GM19438 (cell line): ENCODE measurements around the gene CRIP3.
"Not testable (repeated sequence)": the region's sequence is repeated elsewhere in the genome, so short reads cannot be mapped to it uniquely, and the experiment has no call there.

Experiments used
- ATAC-seq: cut with Tn5 transposase; IDR thresholded peaks from one replicate; pipeline ENCODE4 v1.9.1; 2021; ENCODE audit warnings: low read depth; ENCODE audit not compliant: unreplicated experiment

CRIP3 gene, protein sequence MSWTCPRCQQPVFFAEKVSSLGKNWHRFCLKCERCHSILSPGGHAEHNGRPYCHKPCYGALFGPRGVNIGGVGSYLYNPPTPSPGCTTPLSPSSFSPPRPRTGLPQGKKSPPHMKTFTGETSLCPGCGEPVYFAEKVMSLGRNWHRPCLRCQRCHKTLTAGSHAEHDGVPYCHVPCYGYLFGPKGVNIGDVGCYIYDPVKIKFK

DNA sequence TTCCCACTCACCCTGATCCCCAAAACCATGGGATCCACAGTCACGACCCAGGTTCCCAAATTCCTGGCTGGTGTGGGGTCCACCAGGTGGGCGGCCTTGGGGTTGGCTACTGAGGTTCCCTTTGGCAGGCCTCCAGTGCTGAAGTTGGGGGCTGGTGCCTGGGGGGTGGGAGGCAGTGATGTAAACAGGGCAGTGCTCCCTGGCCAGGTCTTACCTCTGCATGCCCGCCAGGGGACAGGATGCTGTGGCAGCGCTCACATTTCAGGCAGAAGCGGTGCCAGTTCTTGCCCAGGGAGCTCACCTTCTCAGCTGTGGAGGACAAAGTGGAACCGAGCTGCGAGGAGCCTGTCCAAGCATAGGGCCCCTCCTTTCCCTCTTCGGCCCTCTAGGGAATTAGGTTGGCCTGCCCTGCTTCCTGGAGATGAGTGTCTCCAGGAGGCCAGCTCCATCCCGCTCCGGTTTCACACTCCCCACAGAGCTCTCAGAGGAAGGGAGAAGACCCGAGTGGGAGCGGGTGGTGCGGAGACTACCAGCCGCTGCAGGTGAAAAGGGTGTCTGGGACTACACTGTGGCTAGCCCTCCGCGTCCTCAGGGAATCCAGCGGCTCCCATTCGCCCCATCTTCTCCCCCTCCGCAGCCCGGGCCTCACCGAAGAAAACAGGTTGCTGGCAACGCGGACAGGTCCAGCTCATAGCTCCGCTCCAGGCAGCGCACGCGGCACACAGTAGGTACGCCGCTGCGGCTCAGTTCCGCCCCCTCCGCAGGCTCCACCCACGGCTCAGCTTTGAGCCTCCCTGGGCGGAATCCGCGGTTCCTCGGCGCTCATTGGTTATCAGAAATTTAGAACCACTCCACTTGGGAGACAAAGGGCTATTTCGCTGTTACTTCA lies at the start of gene CRIP3:
Gene CRIP3, minus strand, starts transcription at position 726 of the 889 bp plus-strand sequence. Its CDS starts 34 bp downstream, at position 692.
- peak; percentile 61 for ATAC-seq

DNA sequence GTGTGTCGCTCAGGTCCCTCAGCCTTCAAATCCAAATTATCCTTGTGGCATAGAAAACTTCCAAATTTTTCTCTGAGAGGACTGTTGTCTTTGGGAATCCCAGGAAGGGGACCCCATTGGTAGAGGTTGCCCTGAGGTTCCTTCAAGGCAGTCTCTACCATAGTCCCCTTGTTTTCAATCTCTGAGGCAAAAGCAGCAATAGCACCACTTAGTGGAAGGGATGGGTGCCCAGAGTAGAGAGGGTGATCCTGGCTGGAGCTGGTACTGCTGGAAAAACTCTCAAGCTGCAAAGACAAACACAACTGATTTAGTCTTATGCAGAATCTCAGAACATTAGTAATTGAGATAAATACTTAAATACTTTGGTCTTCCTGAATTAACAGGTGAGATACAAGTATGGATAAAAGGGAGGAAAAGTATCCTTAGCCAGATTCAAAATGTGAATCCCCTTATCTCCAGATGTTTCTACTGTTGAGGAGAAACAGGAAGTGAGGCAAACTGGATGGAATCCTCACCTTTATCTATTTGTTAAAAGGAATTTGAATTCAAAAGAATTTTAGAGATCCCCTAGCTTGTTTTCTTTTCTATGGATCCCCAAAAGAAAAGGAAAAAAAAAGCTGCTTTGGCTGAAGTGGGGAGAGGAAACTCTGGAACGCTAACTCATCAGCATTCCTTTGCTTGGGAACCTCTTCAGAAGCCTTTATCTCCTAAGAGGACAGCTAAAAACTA lies 47.4 kb upstream of the CRIP3 start:
- ATAC-seq: no peak

DNA sequence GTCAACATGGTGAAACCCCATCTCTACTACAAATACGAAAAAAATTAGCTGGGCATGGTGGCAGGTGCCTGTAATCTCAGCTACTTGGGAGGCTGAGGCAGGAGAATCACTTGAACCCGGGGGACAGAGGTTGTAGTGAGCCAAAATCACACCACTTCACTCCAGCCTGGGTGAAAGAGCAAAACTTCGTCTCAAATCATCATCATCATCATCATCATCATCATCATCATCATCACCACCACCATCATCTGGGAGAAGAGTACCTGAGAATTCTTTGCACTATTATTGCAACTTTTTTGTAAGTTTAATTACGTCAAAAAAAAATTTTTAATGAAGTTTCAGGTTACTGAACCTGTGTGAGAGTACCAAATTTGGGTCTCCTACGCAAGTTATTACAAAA lies 43.3 kb upstream of the CRIP3 start:
- ATAC-seq: not testable (repeated sequence)

DNA sequence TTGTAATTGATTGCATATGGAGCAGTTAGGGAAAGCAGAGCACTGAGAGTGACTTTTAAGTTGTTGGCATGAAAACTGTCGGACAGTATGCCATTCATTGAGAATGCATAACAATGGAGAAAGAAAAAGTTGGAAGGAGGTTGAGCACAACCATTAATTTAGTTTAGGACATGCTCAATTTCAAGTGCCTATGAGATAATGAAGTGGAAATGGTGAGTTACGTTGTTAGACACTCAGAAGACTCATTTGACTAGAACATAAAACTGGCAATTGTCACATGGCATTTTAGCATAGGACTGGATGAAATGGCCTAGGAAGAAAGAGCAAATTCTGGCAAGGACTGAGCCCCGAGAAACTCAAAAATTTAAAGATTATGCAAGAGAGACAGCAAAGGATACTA lies 38.8 kb upstream of the CRIP3 start:
- no peak for ATAC-seq

DNA sequence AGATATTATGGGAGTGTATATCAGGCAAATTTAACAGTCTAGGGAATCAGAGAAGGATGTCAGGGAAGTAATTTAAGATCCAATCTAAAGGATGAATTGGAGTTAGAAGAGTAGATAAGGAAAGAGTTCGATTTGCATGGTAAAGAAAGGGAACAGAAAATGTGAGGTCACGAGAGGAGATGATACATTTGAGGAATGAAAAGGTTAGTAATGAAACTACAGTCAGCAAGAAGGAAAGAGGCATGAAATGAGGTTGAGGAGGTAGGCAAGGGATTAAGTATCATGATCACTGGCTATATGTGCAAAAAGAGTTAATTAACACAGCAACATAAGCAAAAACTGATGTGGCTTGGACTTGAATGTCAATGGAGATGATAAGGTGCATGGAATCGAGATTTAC lies 38.4 kb upstream of the CRIP3 start:
- ATAC-seq: no peak

DNA sequence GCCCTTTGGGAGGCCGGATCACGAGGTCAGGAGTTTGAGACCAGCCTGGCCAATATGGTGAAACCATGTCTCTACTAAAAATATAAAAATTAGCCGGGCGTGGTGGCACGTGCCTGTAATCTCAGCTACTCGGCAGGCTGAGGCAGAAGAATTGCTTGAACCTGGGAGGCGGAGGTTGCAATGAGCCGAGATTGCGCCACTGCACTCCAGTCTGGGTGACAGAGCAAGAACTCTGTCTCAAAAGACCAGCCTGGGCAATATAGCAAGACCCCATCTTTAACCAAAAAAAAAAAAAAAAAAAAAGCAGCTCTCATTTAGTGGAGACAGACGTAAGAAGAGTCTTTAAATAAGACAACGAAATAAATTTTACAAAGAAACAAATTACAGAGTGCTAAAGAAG lies 37.6 kb upstream of the CRIP3 start:
- ATAC-seq: not testable (repeated sequence)

DNA sequence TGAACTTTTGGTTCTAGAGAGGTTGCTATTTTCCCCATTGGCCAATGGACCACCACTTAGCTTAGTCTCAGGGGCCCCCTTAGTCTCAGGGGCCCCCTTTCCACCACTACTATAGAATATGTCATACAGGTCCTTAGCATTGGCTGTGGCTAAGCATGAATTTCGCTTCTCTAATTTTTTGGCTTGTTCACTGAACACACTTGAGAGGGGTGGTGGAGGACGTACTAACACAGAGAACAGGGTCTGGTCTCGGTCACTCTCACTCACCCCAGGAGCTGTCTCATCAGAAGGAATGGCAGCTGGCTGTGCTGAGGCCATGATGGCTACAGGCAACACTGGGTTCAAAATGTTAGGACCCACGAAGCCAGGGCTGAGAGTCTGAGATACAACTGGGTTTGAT lies 30.5 kb upstream of the CRIP3 start:
- peak; percentile 78 for ATAC-seq

DNA sequence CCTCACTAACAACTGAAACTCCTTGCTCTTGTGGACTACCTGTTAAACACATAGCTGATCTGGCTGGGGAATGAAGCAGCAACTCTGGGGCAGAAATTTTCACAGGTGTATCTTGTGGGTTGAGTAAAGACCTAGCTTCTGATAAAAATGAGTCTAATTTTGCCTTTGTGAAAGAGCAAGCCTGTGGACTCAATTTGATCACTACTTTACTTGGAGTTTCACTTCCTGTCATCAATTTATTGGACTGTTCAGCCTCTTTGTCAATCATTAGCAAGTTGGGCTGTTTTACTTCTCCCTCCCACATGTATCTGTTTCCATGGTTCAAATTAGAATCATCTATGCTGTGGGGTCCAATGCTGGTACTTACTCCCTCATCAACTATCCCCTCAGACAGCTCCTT lies 29.6 kb upstream of the CRIP3 start:
- ATAC-seq: peak; percentile 49

DNA sequence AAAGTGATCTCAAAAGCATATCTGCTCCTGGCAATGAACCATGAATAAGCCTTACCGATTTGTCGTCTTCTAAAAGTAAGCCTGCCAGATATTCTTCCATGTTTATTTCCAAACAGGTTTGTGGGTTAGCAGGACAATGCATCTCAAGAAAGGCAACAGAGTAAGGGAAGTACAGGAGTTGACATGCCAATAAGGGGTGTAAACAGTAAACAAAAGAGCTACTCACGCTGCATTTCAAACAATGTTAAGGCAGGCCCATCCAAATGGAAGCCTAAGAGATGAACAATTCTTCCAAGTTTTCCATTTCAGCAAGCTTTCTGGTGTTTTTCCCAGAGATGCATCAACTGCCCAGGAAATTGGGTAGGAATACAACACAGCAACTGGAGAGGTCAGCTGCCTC lies 27.8 kb upstream of the CRIP3 start:
- ATAC-seq: no peak

DNA sequence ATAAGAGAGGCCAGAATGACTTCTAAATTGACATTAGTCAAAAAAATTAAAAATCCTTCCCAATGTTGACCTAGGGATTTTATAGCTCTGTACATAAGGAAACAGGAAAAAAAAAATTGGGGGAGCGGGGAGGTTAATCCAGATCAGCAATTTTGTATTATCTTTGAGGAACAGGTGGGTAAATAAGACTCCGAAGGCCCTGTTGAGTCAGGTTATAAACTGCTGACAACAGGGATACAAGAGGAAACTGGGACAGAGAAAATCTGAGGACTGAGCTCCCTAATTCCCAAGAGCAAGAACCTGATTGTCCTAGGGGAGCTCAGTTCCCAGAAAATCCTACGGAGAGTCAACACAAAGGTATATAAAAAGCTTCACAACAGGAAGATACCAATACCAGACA lies 26.8 kb upstream of the CRIP3 start:
- ATAC-seq: no peak

DNA sequence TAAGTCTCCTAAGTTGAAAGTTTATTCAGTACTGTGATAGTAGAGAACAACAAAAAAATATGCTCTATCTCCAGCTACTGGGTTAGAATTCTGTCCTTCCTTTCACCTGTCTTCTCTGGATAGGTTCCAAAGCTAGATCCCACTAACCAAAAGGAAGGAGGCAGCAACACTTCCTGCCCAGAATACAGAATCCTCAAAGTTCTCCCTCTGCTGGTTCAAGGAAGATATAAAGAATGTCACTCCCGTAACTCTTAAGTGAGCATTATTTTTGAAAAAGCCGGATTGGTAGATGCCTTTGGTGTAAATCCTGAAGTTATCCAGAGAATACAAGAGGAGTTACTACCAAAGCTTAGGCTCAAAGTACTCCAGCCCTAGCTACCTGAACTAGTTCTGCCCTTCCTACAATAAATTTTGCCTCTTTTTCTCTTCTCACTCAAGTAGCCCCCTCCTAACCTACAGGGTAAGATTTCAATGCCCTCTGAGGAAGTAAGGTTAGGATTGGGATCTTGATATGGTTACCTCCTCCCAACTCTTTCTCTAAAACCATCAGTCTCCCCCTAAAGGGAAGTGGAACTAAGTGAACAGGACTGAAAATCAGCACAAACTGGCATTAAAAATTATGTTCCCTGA lies 26.0 kb upstream of the CRIP3 start:
- no peak for ATAC-seq

DNA sequence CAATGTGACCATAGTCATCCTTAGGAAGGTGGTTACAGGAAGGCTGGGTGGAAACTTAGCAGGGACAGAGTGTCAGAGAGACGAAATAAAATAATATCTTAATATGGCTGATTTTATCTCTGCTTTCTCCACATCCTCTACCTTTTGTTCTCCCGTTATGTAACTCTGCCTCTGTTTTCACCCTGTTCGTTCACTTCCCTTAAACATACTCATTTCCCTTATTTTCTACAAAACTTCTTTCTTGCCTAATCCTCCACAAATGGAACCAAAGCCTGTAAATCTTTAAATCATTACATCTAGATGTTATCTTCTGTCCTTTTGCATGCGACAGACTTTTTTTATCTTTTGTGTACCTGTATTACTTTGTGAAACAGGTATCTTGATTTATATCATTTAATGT lies 23.3 kb upstream of the CRIP3 start:
- ATAC-seq: no peak

DNA sequence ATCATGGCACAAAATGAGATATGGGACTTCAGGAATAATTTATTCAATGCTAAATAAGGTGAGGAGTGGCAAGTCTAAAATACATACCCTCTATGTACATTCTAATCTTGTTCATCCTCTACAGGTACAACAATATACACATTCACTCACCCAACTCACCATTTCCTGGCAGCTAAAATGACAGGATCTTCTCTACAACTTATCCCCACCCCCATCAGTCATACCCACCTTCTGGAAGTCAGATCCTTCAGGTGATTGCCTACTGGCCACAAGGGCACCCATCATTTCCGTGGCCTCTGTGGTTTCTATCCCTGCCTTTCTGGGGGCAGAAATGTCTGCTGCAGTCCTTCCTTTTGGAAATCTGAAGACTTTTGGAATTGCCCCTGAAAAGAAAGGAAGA lies 22.8 kb upstream of the CRIP3 start:
- no peak for ATAC-seq

DNA sequence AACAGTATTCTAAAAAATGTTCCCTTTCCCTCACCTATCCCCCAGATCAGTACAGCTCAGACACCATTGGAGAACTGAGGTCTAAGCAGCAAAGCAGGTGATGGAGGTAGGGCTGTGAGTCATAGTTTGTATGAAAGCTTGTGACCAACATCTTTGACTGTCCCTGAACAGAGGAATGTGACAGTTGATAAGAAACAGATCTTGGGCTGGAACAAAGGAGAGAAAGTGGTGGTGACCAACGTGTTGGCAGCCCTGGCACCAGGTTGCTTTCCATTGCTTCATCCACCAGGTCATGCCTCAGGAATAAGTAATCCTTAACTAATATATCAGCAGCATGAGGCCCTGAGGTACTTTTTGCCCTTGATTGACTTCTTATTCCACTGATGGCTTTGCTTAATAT lies 19.9 kb upstream of the CRIP3 start:
- no peak for ATAC-seq

DNA sequence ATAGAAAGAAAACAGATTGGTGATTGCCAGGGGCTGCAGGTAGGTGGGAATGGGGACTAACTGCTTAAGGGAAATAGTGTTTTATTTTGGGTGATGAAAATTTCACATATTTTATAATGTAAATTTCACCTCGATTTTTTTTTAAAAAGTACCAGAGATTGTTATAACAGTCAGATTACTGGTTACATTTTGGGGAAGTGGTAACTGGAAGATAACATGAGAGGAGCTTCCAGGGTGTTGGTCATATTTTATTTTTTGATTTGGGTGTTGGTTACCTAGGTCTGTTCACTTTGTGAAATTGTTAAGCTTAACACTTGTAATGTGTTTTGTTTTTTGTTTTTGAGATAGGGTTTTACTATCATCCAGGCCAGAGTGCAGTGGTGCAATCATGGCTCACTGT lies 17.2 kb upstream of the CRIP3 start:
- no peak for ATAC-seq

DNA sequence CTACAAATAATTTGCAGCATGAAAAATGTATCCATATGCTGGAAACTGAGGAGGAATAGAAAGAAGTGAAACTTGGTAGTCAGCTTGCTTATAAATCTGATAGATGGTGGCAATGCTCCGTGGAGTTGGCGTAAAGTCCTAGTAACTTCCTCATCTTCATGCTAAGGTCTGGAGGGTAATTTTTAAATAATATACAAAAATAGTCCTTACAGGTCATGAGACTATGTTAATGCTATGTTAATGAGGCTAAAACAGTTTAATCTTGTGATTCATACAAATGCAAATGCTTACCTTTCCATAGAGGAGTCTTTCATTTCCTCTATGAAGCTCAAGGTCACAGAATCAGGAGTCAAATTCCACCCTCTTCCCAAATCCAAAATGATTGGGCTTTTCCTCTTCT lies 9.4 kb upstream of the CRIP3 start:
- no peak for ATAC-seq

DNA sequence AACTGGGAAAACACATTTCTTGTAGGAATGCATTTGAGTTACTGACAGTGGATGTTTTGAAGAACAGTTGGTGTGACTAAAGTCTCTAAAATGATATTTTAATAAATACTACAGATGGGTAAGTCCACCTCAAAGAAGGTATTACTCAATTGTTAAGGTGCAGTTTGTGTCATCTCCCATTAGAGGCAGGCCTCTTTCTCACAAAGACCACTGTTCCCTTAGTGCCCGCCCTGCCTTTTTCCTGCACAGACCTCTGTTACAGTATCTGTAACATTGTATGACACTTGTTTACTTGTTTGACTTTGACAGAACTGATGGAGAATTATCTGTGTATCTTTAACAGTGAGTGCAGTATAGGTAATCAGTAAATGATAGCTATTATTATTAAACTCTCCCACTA lies 5.2 kb upstream of the CRIP3 start:
- ATAC-seq: no peak

DNA sequence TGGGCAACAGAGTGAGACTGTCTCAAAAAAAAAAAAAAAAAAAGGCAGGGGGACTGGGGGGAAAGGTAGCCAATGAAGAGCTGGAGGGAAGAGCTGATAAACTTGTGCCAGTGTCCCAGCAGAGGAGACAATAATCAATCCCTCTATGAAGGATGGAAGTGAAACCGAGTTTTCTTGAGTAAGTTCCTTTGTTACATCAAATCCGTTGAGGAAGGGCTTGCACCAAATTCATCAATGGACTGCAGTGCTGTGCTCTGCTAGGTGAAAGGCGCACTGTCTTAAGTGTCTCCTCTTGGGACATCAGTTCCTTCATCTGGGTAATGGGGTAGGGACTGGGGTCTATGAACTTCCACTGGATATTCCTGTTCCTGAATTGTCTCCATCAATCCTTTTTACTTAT lies 3.0 kb upstream of the CRIP3 start:
- no peak for ATAC-seq

DNA sequence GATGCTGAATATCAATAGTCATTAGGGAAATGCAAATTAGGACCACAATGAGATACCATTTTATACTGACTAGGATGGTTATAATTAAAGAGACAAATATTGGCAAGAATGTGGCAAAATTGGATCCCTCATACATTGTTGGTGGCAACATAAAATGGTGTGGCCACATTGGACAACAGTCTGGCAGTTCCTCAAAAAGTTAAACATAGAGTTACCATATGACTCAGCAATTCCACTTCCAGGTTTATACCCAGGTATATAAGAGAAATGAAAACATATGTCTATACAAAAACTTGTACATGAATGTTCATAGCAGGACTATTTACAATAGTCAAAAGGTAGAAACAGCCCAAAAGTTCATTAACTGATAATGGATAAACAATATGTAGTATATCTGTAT lies 2.0 kb upstream of the CRIP3 start:
- no peak for ATAC-seq

DNA sequence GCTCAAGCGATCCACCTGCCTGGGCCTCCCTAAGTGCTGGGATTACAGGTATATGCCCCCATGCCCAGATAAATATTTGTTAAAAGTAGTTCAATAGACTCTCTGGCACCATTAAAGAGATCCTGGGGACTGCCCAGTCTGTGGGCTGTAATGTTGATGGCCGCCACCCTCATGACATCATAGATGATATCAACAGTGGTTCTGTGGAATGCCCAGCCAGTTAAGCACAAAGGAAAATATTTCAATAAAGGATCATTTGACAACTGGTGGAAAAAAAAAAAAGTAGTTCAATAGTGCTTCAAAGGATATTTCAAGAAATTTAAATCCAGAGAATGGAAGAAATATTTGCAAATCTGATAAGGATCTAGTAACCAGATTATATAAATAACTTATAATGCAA lies 1.5 kb upstream of the CRIP3 start:
- no peak for ATAC-seq

DNA sequence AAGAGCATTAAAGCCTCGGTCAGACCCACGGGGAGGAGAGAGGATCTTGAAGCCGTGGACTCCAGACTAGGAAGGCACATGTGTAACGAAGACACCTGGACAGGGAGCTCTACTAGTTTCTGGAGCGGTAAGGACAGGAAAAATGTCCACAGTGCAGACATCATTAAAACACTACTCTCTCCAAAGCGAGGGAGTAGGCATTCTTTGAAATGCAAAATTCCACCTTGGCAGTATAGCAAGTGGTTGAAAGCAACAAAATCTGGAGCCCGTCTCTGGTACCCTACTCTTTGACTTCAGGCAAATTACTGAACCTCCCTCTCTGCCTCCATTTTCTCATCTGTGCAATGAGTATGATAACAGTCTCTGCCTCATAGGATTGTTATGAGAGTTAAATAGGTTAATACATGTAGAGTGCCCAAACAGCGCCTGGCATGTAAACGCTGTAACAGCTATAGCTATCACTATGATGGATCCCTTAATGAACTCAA lies 408 bp upstream of the CRIP3 start:
- no peak for ATAC-seq
